BJ (cell line): ENCODE results near the gene PERM1. TPM values are rescaled to one million over a fixed set of nuclear protein-coding genes. Genes with fewer than 3 reads are reported as not detected.
"Not testable (repeated sequence)": the region's sequence is repeated elsewhere in the genome, so short reads cannot be mapped to it uniquely, and the experiment has no call there.

Experiments
- CTCF ChIA-PET: fragments of 350-600 bp; formaldehyde crosslinking; extraction: SDS; loops from one replicate; lab custom pipeline; 2021; ENCODE audit warnings: antibody characterized with exemption, inconsistent platforms; lab: Yijun Ruan, JAX
- POLR2A ChIA-PET: fragments of 300-600 bp; sonication (Branson Sonifier 250); formaldehyde crosslinking; extraction: SDS; loops from one replicate; lab custom pipeline; 2021; ENCODE audit warnings: antibody characterized with exemption; lab: Charles Lee
- DNase-seq: peaks from one replicate; pipeline ENCODE4 v3.0.0-alpha.2; 2011; ENCODE audit warnings: low read depth
- H3K27me3 ChIP-seq: 2 replicates; pipeline ENCODE4 v1.6.0; 2011; ENCODE audit warnings: low read length; ENCODE audit not compliant: control insufficient read depth, insufficient read depth
- H3K36me3 ChIP-seq: 2 replicates; pipeline ENCODE4 v1.5.1; 2011; ENCODE audit warnings: low read length; ENCODE audit not compliant: control insufficient read depth, insufficient read depth
- H3K4me3 ChIP-seq: 2 replicates; pipeline ENCODE4 v1.5.1; 2011; ENCODE audit warnings: low read depth, mild to moderate bottlenecking, control low read depth, low read length
- polyA plus RNA-seq: library from polyadenylated mRNA; depleted of rRNA; stranded (reverse); fragments of >200 nt; gene quantifications from 2 replicates; pipeline ENCODE4 v1.2.3, GENCODE V29; 2011
- TF ChIP-seq, protein P1 (sequence below): IDR thresholded peaks from 2 replicates; pipeline ENCODE4 v1.5.1; 2011; ENCODE audit warnings: low read depth, mild to moderate bottlenecking, control low read depth, inconsistent platforms, low read length, moderate library complexity; ENCODE audit not compliant: insufficient read depth

PERM1 gene
- polyA plus RNA-seq, 1 experiment, result not detected

DNA sequence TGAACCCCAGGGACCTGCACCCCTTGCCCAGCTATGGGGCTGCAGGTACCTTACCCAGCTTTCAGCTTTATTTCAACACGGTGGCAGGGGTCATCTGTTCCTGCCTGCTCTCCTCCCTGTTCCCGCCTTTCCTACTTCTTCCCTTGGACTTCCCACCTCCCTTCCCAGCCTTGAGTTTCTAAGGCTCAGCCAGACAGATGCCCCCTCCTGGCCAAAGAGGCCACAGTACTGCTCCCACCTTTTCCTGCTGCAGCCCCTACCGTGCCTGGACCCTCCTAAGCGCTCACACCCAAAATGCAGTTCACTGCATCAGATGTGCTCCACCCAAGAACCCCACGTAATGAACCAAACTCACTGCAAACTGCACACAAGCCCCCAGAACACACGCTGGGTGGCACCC lies 30.5 kb downstream of the PERM1 start:
- POLR2A ChIA-PET, result no interaction called here
- no peak for DNase-seq
- Histone ChIP-seq H3K4me3 (no peak overlapping the region), H3K27me3 (no peaks in the 10 kb centered on the region), H3K36me3 (peaks cover 65% of the 10 kb centered on the region)
- CTCF ChIA-PET, result interaction anchor here (0.9 to 1.6 kb wide), 4 partner anchors 9 to 48 kb away, joined by 3 to 6 read pairs (median 4); no protein-coding TSS in a partner anchor
- TF ChIP-seq, protein P1, sequence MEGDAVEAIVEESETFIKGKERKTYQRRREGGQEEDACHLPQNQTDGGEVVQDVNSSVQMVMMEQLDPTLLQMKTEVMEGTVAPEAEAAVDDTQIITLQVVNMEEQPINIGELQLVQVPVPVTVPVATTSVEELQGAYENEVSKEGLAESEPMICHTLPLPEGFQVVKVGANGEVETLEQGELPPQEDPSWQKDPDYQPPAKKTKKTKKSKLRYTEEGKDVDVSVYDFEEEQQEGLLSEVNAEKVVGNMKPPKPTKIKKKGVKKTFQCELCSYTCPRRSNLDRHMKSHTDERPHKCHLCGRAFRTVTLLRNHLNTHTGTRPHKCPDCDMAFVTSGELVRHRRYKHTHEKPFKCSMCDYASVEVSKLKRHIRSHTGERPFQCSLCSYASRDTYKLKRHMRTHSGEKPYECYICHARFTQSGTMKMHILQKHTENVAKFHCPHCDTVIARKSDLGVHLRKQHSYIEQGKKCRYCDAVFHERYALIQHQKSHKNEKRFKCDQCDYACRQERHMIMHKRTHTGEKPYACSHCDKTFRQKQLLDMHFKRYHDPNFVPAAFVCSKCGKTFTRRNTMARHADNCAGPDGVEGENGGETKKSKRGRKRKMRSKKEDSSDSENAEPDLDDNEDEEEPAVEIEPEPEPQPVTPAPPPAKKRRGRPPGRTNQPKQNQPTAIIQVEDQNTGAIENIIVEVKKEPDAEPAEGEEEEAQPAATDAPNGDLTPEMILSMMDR, result peak; percentile 45; the same call in 1 of the 2 replicates

GRCh38 chr1:950881-951280 lies 31.0 kb downstream of the PERM1 start:
- ChIA-PET POLR2A (no interaction called here), CTCF (interaction anchor here (0.9 to 1.6 kb wide), 2 partner anchors 9 to 10 kb away, joined by 5 to 6 read pairs; no protein-coding TSS in a partner anchor)
- Histone ChIP-seq H3K36me3 (peaks cover 61% of the 10 kb centered on the region), H3K4me3 (no peak overlapping the region), H3K27me3 (no peaks in the 10 kb centered on the region)
- no peak for DNase-seq
- TF ChIP-seq, protein P1, result no peak

GRCh38 chr1:950268-950667 lies 31.6 kb downstream of the PERM1 start:
- TF ChIP-seq, protein P1, result no peak
- H3K4me3 ChIP-seq, result no peak overlapping the region
- no peak for DNase-seq
- H3K27me3 ChIP-seq, result no peaks in the 10 kb centered on the region
- ChIA-PET CTCF (interaction anchor here (0.9 to 1.6 kb wide), 4 partner anchors 8 to 52 kb away, joined by 3 to 6 read pairs (median 6); no protein-coding TSS in a partner anchor), POLR2A (no interaction called here)
- peaks cover 58% of the 10 kb centered on the region for H3K36me3 ChIP-seq

DNA sequence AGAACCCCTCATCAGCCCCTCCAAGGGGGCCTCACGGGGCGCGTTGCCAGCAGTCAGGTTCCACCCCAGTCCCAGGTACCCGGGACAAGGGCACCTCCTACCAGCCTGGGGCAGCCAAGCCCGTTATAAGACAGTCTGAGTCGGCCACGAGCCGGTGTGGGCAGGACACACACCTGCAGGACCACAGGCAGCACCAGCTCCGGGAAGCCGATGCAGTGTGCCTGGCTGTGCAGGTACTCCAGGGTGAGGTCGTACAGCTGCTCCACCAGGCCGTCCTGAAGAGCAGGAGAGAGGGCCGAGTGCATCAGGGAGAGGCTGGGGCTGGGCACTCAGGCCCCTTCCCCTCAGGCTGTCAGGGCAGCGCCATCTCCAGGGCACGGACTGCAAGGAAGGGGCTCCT lies 33.9 kb downstream of the PERM1 start:
- POLR2A ChIA-PET, result no interaction called here
- TF ChIP-seq, protein P1, result no peak
- H3K4me3 ChIP-seq, result no peak overlapping the region
- DNase-seq, result no peak
- CTCF ChIA-PET, result interaction anchor here (0.6 kb wide), 1 partner anchor 78 kb away, joined by 3 read pairs; no protein-coding TSS in a partner anchor
- H3K36me3 ChIP-seq, result peaks cover 43% of the 10 kb centered on the region
- no peaks in the 10 kb centered on the region for H3K27me3 ChIP-seq

DNA sequence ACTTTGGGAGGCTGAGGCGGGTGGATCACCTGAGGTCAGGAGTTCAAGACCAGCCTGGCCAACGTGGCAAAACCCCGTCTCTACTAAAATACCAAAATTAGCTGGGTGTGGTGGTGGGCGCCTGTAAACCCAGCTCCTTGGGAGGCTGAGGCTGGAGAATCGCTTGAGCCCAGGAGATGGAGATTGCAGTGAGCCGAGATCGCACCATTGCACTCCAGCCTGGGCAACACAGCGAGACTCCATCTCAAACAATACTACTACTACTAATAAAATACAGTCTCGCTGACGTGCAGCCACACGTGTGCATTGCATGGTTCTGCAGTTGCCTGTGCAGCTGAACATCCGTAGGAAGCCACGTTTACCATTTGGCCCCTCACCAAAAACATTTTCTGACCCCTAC lies 35.1 kb downstream of the PERM1 start:
- DNase-seq, H3K4me3 ChIP-seq, H3K27me3 ChIP-seq, POLR2A ChIA-PET: not testable (repeated sequence)
- CTCF ChIA-PET, result interaction anchor here (0.6 kb wide), 1 partner anchor 152 kb away, joined by 3 read pairs; no protein-coding TSS in a partner anchor
- H3K36me3 ChIP-seq, result peaks cover 35% of the 10 kb centered on the region
